Measurements from ENCODE around the gene ARL5B.

ARL5B gene

GRCh38 chr10:18647945-18648344 is 11.3 kb upstream of the ARL5B start:
- Mint-ChIP-seq H3K9me3 (no peaks in the 10 kb centered on the region), H3K4me3 (peak overlapping the region; percentile 47), H3K27ac (peak overlapping the region; percentile 18), H3K27me3 (no peaks in the 10 kb centered on the region), H3K36me3 (ENCODE audit: low read depth) (peaks cover 71% of the 10 kb centered on the region), H3K4me1 (ENCODE audit: low read depth) (peaks cover 48% of the 10 kb centered on the region)
- DNase-seq = no peak

DNA sequence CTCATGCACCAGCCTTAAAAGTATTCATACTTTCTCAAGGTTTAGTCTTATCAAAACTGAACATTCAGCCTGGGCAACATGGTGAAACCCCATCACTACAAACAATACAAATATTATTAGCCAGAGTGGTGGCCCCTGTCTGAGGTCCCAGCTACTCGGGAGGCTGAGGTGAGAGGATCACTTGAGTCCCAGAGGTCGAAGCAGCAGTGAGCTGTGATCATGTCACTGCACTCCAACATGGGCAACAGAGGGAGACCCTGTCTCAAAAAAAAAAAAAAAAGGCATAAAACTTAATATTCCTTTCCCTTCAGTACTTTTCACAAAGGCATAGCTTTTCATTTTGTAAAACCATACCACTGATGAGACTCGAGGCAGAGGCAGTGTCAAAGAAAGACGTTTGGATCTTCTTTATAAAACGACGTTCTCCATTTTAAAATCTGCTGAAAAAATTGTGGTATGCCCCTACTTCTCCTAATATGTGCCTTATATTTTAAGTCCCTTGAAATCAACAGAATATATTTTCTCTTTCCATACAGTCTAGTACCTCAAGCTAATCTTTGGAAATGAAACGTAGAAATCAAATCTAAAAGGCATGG is 9.8 kb upstream of the ARL5B start:
- DNase-seq = no peak
- no peaks in the 10 kb centered on the region for H3K9me3 Mint-ChIP-seq
- H3K4me3 Mint-ChIP-seq = peak overlapping the region; percentile 96
- H3K27ac Mint-ChIP-seq = peak overlapping the region; percentile 69
- no peaks in the 10 kb centered on the region for H3K27me3 Mint-ChIP-seq
- peaks cover 68% of the 10 kb centered on the region for H3K36me3 Mint-ChIP-seq (ENCODE audit: low read depth)
- H3K4me1 Mint-ChIP-seq (ENCODE audit: low read depth) = peaks cover 41% of the 10 kb centered on the region

- H3K9me3 Mint-ChIP-seq = no peaks in the 10 kb centered on the region
- no peak for DNase-seq
- no peaks in the 10 kb centered on the region for H3K27me3 Mint-ChIP-seq
- peaks cover 41% of the 10 kb centered on the region for H3K4me1 Mint-ChIP-seq (ENCODE audit: low read depth)
- H3K4me3 Mint-ChIP-seq = peak overlapping the region; percentile 96
- H3K27ac Mint-ChIP-seq = peak overlapping the region; percentile 97
- peaks cover 67% of the 10 kb centered on the region for H3K36me3 Mint-ChIP-seq (ENCODE audit: low read depth)
Measured at GRCh38 chr10:18650404-18650997, 8.7 kb upstream of the ARL5B start.

GRCh38 chr10:18651324-18652007 is 7.8 kb upstream of the ARL5B start, which contains the start of gene NSUN6:
TSS of gene NSUN6 (minus strand) at chr10:18651587. CDS start at chr10:18651203, 384 bp downstream.
- DNase-seq = peak; percentile 96
- H3K27me3 Mint-ChIP-seq = no peaks in the 10 kb centered on the region
- peak within 1 kb of the TSS; percentile 97 for H3K27ac Mint-ChIP-seq

DNA sequence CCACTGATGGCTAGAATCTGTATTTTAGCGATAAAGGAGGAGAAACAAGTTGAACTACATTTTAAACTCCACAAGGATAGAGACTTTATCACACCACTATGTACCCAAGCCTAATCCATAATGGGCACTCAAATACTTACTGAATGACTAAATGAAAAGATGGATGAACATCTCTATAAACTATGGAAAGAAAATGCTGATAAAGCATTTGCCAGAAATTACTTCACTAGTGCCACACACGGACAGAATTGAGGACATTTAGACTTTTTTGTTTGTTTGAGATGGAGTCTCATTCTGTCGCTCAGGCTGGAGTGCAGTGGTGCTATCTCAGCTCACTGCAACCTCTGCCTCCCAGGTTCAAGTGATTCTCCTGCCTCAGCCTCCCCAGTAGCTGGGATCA is 6.1 kb upstream of the ARL5B start:
- no peak for DNase-seq
- Mint-ChIP-seq H3K36me3 (ENCODE audit: low read depth) (peaks cover 43% of the 10 kb centered on the region), H3K4me3 (no peak overlapping the region), H3K27me3 (no peaks in the 10 kb centered on the region), H3K9me3 (no peaks in the 10 kb centered on the region), H3K27ac (no peak overlapping the region), H3K4me1 (ENCODE audit: low read depth) (peaks cover 37% of the 10 kb centered on the region)

More at GRCh38 chr10:18651324-18652007, 7.8 kb upstream of the ARL5B start, which contains the start of gene NSUN6:
- H3K36me3 Mint-ChIP-seq (ENCODE audit: low read depth) = peaks cover 59% of the 10 kb centered on the region
- H3K4me3 Mint-ChIP-seq = peak within 1 kb of the TSS; percentile 96
- peaks cover 41% of the 10 kb centered on the region for H3K4me1 Mint-ChIP-seq (ENCODE audit: low read depth)
- H3K9me3 Mint-ChIP-seq = no peaks in the 10 kb centered on the region

- Mint-ChIP-seq H3K9me3 (no peaks in the 10 kb centered on the region), H3K4me1 (ENCODE audit: low read depth) (peaks cover 33% of the 10 kb centered on the region), H3K4me3 (no peak overlapping the region), H3K27ac (no peak overlapping the region), H3K36me3 (ENCODE audit: low read depth) (peaks cover 41% of the 10 kb centered on the region), H3K27me3 (no peaks in the 10 kb centered on the region)
- DNase-seq = no peak
Measured at GRCh38 chr10:18656724-18657123, 2.5 kb upstream of the ARL5B start.

DNA sequence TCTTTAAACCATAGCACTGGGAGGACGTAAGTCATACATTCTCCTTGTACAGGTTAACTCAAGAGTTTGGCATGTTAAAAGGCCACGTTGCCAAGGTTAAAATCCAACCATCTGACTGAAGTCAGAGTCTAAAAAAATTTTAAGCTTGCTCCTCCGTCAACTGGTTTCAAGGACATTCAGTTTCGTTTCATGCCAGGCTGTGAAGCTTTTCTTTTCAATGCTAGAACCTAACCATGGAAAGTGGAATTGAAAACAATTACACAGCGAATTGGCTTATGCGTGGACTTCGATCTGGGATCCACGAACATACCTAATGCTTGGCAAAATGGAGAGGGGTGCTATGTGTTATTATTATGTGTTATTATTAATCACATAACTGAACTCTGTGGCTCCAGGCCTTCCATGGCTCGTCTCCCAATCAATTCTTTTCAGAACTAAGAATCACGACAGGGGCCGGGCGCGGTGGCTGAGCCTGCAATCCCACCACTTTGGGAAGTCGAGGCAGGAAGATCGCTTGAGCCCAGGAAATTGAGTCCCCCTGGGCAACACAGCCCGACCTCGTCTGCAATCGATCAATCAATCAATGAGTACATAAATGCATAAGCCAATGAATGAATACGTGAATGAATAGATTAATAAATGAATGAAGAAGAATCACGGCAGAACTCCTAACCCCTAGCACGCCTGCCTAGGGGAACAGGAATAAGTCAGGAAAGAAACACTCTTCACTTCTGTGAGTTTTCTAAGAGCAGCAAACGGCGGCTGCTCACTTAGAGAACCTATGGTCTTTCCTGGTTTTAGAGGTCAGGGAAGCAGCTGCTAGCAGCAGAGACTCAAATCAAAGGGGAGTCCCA is 733 bp upstream of the ARL5B start:
- peaks cover 45% of the 10 kb centered on the region for H3K36me3 Mint-ChIP-seq (ENCODE audit: low read depth)
- no peaks in the 10 kb centered on the region for H3K27me3 Mint-ChIP-seq
- peaks cover 35% of the 10 kb centered on the region for H3K4me1 Mint-ChIP-seq (ENCODE audit: low read depth)
- H3K4me3 Mint-ChIP-seq = peak overlapping the region; percentile 98
- peak overlapping the region; percentile 98 for H3K27ac Mint-ChIP-seq
- H3K9me3 Mint-ChIP-seq = no peaks in the 10 kb centered on the region
- peak; percentile 36 for DNase-seq

- no peak for DNase-seq
- Mint-ChIP-seq H3K27ac (peak overlapping the region; percentile 98), H3K36me3 (ENCODE audit: low read depth) (peaks cover 44% of the 10 kb centered on the region), H3K4me3 (peak overlapping the region; percentile 98), H3K9me3 (no peaks in the 10 kb centered on the region), H3K27me3 (no peaks in the 10 kb centered on the region), H3K4me1 (ENCODE audit: low read depth) (peaks cover 44% of the 10 kb centered on the region)
Measured at GRCh38 chr10:18659819-18660535, 746 bp downstream of the ARL5B start.

DNA sequence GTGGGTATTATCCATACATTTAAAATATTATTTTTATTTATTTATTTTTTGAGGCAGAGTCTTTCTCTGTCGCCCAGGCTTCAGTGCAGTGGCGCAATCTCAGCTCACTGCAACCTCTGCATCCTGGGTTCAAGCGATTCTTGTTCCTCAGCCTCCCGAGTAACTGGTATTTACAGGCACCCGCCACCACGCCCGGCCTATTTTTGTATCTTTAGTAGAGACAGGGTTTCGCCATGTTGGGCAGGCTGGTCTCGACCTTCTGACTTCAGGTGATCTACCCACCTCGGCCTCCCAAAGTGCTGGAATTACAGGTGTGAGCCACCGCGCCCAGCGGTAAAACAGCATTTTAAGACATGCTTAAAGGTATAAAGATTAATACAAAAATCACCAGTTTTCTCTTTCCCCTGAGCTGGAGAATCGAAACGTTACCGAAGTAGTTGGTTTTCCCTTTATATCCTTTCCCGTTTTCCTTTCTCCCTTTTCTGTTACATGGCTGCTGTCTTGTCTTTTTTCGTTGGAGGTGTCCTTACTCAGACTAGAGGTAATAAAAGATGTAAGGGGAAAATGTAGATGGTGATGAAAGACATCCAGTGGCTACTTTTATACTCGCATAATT is 1.7 kb downstream of the ARL5B start:
- H3K4me1 Mint-ChIP-seq (ENCODE audit: low read depth) = peaks cover 53% of the 10 kb centered on the region
- H3K9me3 Mint-ChIP-seq = no peaks in the 10 kb centered on the region
- peak overlapping the region; percentile 16 for H3K27ac Mint-ChIP-seq
- H3K4me3 Mint-ChIP-seq = peak overlapping the region; percentile 98
- no peak for DNase-seq
- no peaks in the 10 kb centered on the region for H3K27me3 Mint-ChIP-seq
- H3K36me3 Mint-ChIP-seq (ENCODE audit: low read depth) = peaks cover 51% of the 10 kb centered on the region

DNA sequence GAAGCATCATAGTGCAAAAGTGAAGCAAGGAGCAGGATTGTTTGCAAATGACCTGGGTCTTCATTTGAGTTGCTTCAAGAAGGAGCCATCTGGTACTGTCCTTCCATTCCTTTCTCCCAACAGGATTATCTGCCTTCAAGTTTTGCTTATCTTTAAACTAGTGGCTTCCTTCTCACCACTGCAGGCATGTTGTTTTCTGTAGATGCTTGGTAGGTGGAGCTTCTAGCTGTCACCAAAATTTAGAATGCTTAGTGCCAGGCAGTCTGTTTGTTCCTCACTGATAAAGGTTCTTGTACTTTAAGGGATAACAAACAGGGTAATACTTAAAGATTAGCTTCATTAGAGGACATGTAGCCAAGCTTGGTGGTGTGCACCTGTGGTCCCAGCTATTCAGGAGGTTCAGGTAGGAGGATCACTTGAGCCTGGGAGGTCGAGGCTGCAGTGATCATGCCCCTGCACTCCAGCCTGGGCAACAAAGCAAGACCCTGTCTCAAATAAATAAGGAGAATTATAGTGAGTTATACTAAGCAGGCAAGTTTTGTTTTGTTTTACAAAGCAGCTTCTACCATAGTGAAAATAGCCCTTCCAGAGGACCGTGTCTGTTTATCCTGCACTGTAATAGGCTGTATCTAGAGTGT is 5.7 kb downstream of the ARL5B start:
- Mint-ChIP-seq H3K27me3 (no peaks in the 10 kb centered on the region), H3K4me3 (no peak overlapping the region), H3K4me1 (ENCODE audit: low read depth) (peaks cover 55% of the 10 kb centered on the region), H3K9me3 (no peaks in the 10 kb centered on the region), H3K36me3 (ENCODE audit: low read depth) (peaks cover 69% of the 10 kb centered on the region), H3K27ac (no peak overlapping the region)
- DNase-seq = no peak

DNA sequence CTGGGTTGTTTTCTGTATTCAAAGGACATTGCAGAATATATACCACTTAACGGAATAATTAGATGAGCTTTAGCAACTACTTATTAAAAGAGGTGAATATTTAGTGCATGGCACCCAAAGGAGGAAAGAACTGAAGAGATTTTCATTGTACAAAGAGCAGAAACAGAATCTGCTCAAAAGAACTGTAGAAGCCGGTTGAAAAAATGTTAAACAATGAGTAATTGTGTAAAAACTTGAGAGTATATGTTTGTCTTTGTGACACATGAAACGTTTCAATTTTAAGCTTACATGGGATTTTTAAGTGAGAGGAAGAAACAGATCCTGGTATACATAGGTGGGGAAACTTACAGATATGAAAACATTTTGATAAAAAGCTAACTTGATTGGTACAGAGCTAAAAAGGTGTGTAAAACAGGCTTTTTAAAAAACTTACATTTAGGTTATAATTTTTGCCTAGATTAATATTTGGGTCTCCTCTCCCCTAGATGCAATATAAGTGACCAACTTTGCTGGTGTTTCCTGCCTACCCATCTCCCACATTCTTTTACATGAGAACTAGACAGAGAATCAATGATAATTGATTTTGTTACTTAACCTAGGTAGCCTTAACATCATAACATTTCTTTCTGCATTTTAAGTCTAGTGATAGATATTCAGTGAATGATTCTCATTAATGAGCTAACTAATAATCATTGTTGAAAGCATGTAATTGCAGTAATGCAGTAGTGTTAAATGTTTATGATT is 6.8 kb downstream of the ARL5B start:
- no peak for DNase-seq
- Mint-ChIP-seq H3K36me3 (ENCODE audit: low read depth) (peaks cover 72% of the 10 kb centered on the region), H3K27me3 (no peaks in the 10 kb centered on the region), H3K27ac (no peak overlapping the region), H3K9me3 (no peaks in the 10 kb centered on the region), H3K4me1 (ENCODE audit: low read depth) (peaks cover 49% of the 10 kb centered on the region), H3K4me3 (no peak overlapping the region)

DNA sequence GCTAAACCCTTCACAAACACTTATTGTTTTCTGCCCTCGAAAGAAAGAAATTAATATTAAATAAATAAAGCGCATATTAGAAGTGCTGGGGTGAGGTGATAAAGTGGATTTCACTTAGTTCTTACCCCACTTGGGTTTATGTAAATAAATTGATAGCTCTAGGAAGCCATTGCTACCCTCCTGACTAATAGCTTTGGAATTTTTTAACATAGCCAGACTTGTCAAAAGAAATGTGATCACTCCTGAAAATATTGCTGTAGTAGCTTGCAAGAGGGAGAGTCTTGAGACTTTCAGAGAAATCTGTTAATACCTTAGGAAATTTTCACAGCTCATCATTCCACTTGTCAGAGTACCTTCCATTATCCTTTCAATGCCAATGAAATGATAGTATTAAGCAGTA is 7.6 kb downstream of the ARL5B start:
- Mint-ChIP-seq H3K36me3 (ENCODE audit: low read depth) (peaks cover 72% of the 10 kb centered on the region), H3K4me3 (no peak overlapping the region), H3K4me1 (ENCODE audit: low read depth) (peaks cover 40% of the 10 kb centered on the region), H3K9me3 (no peaks in the 10 kb centered on the region), H3K27me3 (no peaks in the 10 kb centered on the region), H3K27ac (no peak overlapping the region)
- DNase-seq = no peak

DNA sequence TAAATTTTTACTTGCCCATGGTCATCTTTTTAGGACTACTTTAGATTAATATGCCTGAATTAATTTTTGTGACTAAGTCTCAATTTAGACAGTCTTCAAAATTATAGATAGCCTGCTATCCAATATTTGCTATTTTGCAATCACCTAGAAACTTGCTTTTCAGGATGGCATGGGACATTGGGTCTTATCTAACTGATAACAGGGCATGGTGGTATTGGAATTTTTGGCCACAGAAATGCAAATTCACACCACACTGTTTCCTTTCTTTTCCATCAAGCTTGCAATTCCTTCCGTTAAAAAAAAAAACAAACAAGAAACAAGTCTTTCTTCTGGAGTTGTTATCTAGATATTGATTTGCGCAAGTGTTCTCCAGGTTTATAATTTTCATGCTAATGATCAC is 8.8 kb downstream of the ARL5B start:
- peaks cover 76% of the 10 kb centered on the region for H3K36me3 Mint-ChIP-seq (ENCODE audit: low read depth)
- no peaks in the 10 kb centered on the region for H3K27me3 Mint-ChIP-seq
- no peak for DNase-seq
- H3K9me3 Mint-ChIP-seq = no peaks in the 10 kb centered on the region
- H3K27ac Mint-ChIP-seq = no peak overlapping the region
- peaks cover 32% of the 10 kb centered on the region for H3K4me1 Mint-ChIP-seq (ENCODE audit: low read depth)
- H3K4me3 Mint-ChIP-seq = no peak overlapping the region
